NCI-H2196 (cell line): ENCODE data around the gene AADACL4.
"Not testable (repeated sequence)": the region's sequence is repeated elsewhere in the genome, so short reads cannot be mapped to it uniquely, and the experiment has no call there.

ENCODE experiments used
- DNase-seq: peaks from one replicate; lab custom pipeline; 2025; ENCODE audit not compliant: unreplicated experiment; lab: John Stamatoyannopoulos, UW

Gene AADACL4

DNA sequence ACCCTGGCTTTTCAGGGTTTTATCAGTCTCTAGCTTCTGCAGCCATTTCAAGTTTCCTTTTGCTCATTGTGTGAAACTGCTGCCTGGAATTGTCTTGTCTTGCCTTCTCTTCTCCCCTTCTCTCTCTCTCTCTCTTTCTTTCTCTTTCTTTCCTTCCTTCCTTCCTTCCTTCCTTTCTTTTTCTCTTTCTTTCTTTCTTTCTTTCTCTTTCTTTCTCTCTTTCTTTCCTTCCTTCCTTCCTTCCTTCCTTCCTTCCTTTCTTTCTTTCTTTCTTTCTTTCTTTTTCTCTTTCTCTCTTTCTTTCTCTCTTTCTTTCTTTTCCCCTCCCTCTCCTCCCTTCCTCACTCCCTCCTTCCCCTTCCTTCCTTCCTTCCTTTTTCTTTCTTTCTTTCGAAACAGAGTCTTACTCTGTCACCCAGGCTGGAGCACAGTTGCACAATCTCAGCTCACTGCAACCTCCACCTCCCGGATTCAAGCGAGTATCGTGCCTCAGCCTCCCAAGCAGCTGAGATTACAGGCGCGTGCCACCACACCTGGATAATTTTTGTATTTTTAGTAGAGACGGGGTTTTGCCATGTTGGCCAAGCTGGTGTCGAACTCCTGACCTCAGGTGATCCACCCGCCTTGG lies 14.1 kb downstream of the AADACL4 start:
- DNase-seq, result not testable (repeated sequence)

DNA sequence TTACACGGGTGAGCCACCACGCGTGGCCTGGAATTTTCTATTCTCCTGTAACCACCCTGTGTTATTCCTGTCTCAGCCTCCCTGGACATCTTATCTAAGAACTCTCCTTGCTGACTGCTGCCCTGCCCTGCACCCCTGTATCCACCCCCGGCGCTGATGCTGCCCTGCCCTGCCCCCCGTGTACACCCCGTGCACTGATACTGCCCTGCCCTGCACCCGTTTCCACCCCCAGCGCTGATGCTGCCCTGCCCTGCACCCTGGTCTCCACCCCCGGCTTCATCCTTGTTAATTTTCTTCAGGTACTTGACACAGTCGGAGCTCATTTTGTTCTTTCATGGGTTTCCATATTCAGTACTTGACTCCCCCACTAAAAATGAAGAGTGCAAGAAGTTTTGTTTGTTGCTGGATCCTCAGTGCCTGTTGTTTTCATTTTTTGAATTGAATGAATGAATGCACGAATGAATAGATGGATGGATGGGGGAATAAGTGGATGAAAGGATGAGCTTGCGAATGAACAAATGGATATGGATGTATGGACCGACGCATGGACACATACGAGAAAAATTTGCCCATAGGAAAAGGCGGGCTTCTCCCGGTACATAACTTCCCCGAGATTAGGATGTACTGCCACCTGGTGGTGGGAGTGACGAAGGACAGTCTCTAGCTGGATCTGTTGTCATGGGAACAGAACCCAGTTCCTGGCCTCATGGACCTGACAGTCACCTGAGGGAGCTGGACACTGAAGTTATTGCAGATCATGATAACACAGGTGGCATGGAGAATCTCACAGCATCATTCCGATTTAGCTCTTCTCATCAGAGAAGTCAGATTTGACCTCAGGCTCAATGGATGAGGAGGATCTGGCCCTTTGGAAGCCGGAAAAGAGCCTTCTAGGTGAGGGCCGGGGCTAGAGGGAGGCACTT lies 14.9 kb downstream of the AADACL4 start:
- DNase-seq, result peak; percentile 80

DNA sequence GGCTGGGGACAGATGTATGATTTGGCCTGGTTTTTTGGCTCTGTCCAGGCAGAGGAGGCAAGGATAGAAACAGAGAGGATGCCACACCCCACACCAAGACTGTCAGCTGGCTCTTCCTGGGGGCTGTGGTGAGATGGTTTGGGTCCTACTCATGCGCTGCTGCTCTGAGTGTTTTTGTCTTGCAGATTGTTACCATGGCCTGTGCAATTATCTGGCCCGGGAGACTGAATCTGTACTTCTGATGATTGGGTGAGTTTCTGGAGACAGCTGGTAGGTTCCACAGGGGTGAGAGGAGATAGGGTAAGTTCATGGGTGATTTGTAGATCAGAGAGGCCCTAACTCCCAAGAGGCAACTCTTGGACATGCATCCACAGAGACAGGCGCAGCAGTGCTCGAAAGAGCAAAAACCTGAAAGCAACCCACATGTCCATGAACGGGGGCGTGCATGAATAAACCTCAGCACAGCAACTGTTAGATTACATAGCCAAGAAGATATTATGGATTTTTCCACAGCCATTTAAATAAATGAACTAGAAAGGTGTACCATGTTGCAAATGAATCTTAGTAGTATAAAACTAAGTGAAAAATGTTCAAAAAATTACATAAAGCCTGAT lies 17.8 kb downstream of the AADACL4 start:
- no peak for DNase-seq

DNA sequence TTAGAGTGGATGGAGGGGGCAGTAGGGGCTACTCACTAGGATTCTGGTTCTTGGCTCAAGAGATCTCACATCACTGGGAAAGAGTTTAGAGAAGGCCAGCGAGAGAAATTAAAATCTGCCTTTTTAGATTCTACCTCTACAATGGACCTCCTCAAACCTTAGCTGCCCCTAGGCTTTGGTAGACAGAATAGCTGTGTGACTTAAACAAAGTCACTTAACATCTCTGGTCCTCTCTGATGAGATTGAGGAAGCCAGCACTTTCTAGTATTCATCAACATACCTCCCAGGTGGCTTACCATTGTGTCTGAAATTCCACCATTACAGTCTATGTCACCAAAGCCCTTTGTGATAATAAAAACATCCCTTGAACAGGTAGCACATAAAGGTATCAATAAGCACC lies 18.7 kb downstream of the AADACL4 start:
- no peak for DNase-seq

- no peak for DNase-seq
These were observed 21.6 kb downstream of the AADACL4 start for GRCh38 chr1:12665511-12665910.

DNA sequence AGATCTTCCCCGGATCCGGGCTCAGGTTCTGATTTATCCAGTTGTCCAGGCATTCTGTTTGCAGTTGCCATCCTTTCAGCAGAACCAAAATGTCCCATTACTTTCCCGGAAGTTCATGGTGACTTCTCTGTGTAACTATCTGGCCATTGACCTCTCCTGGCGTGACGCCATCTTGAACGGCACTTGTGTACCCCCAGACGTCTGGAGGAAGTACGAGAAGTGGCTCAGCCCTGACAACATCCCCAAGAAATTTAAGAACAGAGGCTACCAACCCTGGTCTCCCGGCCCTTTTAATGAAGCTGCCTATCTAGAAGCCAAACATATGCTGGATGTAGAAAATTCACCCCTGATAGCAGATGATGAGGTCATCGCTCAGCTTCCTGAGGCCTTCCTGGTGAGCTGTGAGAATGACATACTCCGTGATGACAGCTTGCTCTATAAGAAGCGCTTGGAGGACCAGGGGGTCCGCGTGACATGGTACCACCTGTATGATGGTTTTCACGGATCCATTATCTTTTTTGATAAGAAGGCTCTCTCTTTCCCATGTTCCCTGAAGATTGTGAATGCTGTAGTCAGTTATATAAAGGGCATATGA lies 22.4 kb downstream of the AADACL4 start:
- DNase-seq, result no peak

DNA sequence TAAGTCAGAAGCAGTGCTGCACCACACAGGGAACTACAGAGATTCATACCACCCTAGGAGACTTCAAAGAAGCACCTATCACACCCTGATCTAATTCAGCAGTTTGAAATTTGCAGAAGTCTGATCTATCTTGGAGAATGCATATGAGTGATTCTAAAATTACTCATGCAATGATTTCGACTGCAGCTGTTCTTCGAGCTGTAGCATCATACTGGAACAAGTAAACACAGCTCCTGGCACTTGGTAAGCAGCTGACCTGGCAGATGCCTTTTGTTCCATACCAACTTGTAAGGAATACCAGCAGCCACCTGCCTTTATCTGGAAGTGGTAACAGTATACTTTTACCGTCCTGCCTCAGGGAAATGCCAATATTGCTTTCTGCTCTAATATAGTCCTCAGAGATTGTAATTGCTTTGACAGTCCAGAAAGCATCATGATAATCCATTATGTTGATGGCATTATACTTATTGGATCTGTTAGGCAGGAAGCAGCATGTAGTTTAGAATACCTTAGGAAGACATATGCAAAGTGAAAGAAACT lies 25.7 kb downstream of the AADACL4 start:
- DNase-seq, result peak; percentile 20

GRCh38 chr1:12674358-12674757 lies 30.5 kb downstream of the AADACL4 start:
- DNase-seq, result no peak

DNA sequence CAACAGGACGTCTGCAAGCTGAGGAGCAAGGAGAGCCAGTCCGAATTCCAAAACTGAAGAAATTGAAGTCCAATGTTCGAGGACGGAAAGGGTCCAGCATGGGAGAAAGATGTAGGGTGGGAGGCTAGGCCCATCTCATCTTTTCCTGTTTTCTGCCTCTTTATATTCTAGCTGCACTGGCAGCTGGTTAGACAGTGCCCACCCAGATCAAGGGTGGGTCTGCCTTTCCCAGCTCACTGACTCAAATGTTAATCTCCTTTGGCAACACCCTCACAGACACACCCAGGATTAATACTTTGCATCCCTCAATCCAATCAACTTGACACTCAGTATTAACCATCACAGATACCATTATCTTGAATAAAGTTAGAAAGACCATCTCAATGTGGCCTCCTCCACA lies 32.2 kb downstream of the AADACL4 start:
- DNase-seq, result not testable (repeated sequence)

DNA sequence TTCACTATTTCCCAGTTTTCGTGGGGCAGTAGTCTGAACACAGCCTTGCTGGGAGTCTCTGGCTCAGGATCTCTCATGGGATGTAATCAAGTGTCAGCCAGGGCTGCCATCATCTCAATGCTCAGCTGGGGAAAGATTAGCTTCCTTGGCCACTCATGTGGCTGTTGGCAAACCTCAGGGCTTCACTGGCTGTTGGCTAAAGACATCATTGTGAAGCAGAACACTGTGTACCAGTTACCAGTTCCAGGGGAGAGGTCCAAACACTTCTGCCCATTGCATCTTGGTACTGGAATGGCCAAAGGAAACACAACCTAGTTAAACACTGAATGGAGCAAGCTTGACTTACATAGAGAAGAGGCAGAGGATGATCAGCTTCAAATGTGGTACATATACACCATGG lies 33.7 kb downstream of the AADACL4 start:
- DNase-seq, result no peak

- DNase-seq, result no peak
These were observed 34.5 kb downstream of the AADACL4 start for GRCh38 chr1:12678350-12678749.

DNA sequence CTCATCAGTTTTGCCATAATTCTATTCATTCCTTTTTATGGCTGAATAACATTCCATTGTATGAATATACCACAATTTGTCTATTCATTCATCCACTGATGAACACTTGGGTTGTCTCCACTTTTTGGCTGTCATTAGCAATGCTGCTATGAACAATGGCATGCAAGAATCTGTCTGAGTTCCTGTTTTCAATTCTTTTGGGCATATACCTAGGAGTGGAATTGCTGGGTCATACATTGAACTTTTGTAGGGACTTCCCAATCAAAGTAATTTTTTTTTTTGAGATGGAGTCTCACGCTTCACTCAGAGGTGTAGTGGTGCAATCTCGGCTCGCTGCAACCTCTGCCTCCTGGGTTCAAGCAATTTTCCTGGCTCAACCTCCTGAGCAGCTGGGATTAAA lies 34.9 kb downstream of the AADACL4 start:
- DNase-seq, result no peak

- DNase-seq, result no peak
These were observed 46.3 kb downstream of the AADACL4 start for GRCh38 chr1:12690156-12690555.

- DNase-seq, result no peak
These were observed 49.3 kb downstream of the AADACL4 start for GRCh38 chr1:12692967-12693782.

GRCh38 chr1:12696658-12697057 lies 52.8 kb downstream of the AADACL4 start:
- DNase-seq, result no peak

GRCh38 chr1:12697397-12697796 lies 53.5 kb downstream of the AADACL4 start:
- no peak for DNase-seq

DNA sequence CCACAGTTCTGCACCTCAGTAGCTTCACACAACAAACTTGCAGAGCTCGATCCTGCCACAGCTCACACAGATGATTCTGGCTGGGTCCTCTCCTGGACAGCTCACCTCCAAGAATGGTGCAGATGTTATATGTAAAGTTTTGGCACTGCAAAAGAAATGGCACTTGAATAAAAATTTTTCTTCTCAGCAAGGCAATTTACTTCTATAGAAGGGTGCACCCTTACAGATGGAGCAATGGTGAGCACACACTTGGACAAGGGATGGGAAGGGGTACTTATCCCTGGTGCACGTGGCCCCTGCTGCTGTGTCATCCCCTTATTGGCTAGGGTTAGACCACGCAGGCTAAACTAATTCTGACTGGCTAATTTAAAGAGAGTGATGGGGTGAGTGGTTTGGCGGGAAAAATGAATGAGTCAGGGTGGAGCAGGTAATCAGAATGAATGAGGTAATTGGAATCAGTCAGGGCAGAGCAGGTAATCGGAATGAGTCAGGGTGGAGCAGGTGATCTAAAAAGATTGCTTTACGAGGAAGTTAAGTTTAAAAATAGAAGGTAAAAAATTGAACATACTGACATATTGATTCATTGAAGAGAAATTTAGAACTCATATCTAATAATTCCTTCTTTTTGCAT lies 60.1 kb downstream of the AADACL4 start:
- DNase-seq, result no peak

DNA sequence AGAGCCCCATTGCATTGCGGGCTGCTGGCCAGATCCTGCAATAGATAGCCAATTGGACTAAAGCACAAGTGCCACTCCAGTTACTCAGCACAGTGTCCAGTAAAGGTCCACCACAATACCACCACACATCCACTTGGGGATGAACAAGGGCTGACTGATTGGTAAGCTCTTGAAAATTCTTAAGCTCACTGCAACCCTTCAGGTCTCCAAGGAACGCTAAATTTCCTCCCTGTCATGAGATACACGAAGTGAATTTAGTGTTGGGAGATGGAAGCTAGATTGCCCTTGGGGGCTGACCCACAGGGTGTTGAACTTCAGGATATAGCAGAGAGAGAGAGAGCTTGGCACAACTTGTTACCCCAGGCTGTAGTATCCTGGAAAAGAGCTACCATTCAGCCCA lies 62.2 kb downstream of the AADACL4 start:
- no peak for DNase-seq

GRCh38 chr1:12708396-12709090 lies 64.7 kb downstream of the AADACL4 start:
- no peak for DNase-seq
